A673 (cell line): ENCODE measurements around the gene ZNRD2. TPM values are rescaled to one million over a fixed set of nuclear protein-coding genes. Genes with fewer than 3 reads are reported as not detected.
"Not testable (repeated sequence)": the region's sequence is repeated elsewhere in the genome, so short reads cannot be mapped to it uniquely, and the experiment has no call there.

ENCODE experiments used
- Bru-seq: library from RNA; stranded (reverse); fragments of 400-500 nt; gene quantifications from one replicate; lab custom pipeline; 2021; lab: Mats Ljungman, UMichigan
- BruChase-seq, 2 experiments: library from RNA; stranded (reverse); fragments of 400-500 nt; gene quantifications; one replicate each; lab custom pipeline; 2021; lab: Mats Ljungman, UMichigan
- BruUV-seq: library from RNA; stranded (reverse); fragments of 400-500 nt; replicated peaks from 2 replicates; lab custom pipeline; 2021; lab: Mats Ljungman, UMichigan
- CTCF ChIA-PET: fragments of 300-600 bp; sonication (Branson Sonifier 250); formaldehyde crosslinking; loops from one replicate; lab custom pipeline; 2022; ENCODE audit warnings: antibody characterized with exemption; lab: Charles Lee
- POLR2A ChIA-PET: fragments of 300-600 bp; sonication (Branson Sonifier 250); formaldehyde crosslinking; loops from one replicate; lab custom pipeline; 2022; ENCODE audit warnings: antibody characterized with exemption; ENCODE audit not compliant: low non-redundant PET; lab: Charles Lee
- DNase-seq: peaks from one replicate; pipeline ENCODE4 v3.0.0-alpha.2; 2015; ENCODE audit warnings: low spot score
- H3K27ac ChIP-seq: fragments of 200-600 bp; sonication (generic); 2 replicates; pipeline ENCODE4 v1.5.1; 2016; ENCODE audit warnings: mixed run types, low read depth, mild to moderate bottlenecking, mixed read lengths, antibody characterized with exemption, low read length; ENCODE audit not compliant: poor library complexity, severe bottlenecking
- H3K27me3 ChIP-seq: fragments of 200-600 bp; sonication (generic); replicated peaks from 2 replicates; pipeline ENCODE4 v1.6.1; 2017; ENCODE audit warnings: mixed run types, low read depth, mild to moderate bottlenecking, mixed read lengths, antibody characterized with exemption, low read length; ENCODE audit not compliant: insufficient read depth, poor library complexity
- H3K36me3 ChIP-seq: fragments of 200-600 bp; sonication (generic); 2 replicates; pipeline ENCODE4 v1.6.1; 2016; ENCODE audit warnings: mixed run types, mild to moderate bottlenecking, mixed read lengths, antibody characterized with exemption, low read length; ENCODE audit not compliant: insufficient read depth, poor library complexity, severe bottlenecking
- H3K4me1 ChIP-seq: fragments of 200-600 bp; sonication (generic); 2 replicates; pipeline ENCODE4 v1.6.1; 2017; ENCODE audit warnings: mixed run types, mild to moderate bottlenecking, mixed read lengths, antibody characterized with exemption, low read length; ENCODE audit not compliant: insufficient read depth, poor library complexity, severe bottlenecking
- H3K4me3 ChIP-seq: fragments of 200-600 bp; sonication (generic); 2 replicates; pipeline ENCODE4 v1.5.1; 2016; ENCODE audit warnings: low read depth, mixed run types, mild to moderate bottlenecking, mixed read lengths, low read length; ENCODE audit not compliant: poor library complexity, severe bottlenecking
- H3K9me3 ChIP-seq: fragments of 200-600 bp; sonication (generic); 2 replicates; pipeline ENCODE4 v1.6.1; 2016; ENCODE audit warnings: mixed run types, low read depth, mild to moderate bottlenecking, mixed read lengths, antibody characterized with exemption, low read length; ENCODE audit not compliant: poor library complexity, severe bottlenecking
- CTCF ChIP-seq: fragments of 300-800, 200-600 bp; sonication (generic); conservative IDR thresholded peaks from 2 replicates; pipeline ENCODE4 v1.5.1; 2017; ENCODE audit warnings: low read depth, mild to moderate bottlenecking, antibody characterized with exemption, low read length, moderate library complexity, mixed read lengths
- EZH2 ChIP-seq: fragments of 200-600 bp; sonication (generic); IDR thresholded peaks from 2 replicates; pipeline ENCODE4 v1.6.1; 2017; ENCODE audit warnings: borderline replicate concordance, low read depth, mild to moderate bottlenecking, mixed read lengths, antibody characterized with exemption, low read length; ENCODE audit not compliant: poor library complexity, severe bottlenecking
- intact Hi-C: fragments of 100-400 bp; cut with micrococcal nuclease; formaldehyde crosslinking; loops from one replicate; pipeline ENCODE4 v1.10.0; 2022; ENCODE audit not compliant: unreplicated experiment
- long read RNA-seq: library from polyadenylated mRNA; stranded (forward); transcript quantifications from one replicate; pipeline ENCODE4 v2.0.0, GENCODE V29; 2022
- total RNA-seq: library from RNA; stranded (reverse); gene quantifications from 2 replicates; pipeline ENCODE4 v1.2.3, GENCODE V29; 2021

ZNRD2 gene
- 95.4 and 98.9 TPM in 2 replicates for total RNA-seq
- percentile 83 among the genes with signal in this experiment for Bru-seq, nascent RNA
- percentile 75 among the genes with signal in this experiment for BruChase-seq, experiment 1, labeled RNA remaining after a 2-hour chase
- BruChase-seq, experiment 2, labeled RNA remaining after a 6-hour chase: percentile 89 among the genes with signal in this experiment
- long read RNA-seq, transcript SSSCA1-206 (3 exons, 879 nt): minor isoform, 20 of 213 reads
- long read RNA-seq, transcript SSSCA1-201 (4 exons, 698 nt): major isoform, 134 of 213 reads
- long read RNA-seq, partial matches to known transcripts: 10 of 213 reads
- long read RNA-seq, other reads (novel, unspliced or antisense): 45 of 213 reads

GRCh38 chr11:65569973-65570918 lies at the start of gene ZNRD2:
Gene ZNRD2 (plus strand): TSS chr11:65570477. CDS start chr11:65570492, 15 bp downstream.
- Histone ChIP-seq H3K4me1 (peaks cover 28% of the 10 kb centered on the region), H3K27ac (peak within 1 kb of the TSS; percentile 92), H3K9me3 (no peaks in the 10 kb centered on the region), H3K36me3 (peaks cover 6% of the 10 kb centered on the region), H3K27me3 (no peaks in the 10 kb centered on the region), H3K4me3 (peak within 1 kb of the TSS; percentile 87)
- ChIA-PET POLR2A (interaction anchor here (1.2 kb wide), 1 partner anchor 9 kb away, joined by 3 read pairs; no protein-coding TSS in a partner anchor), CTCF (interaction anchor here (0.6 to 2.2 kb wide), 5 partner anchors 10 to 1269 kb away, joined by 3 to 12 read pairs (median 3); no protein-coding TSS in a partner anchor)
- BruUV-seq: no TSS peak
- peak; percentile 100 for DNase-seq
- TF ChIP-seq EZH2 (no peak), CTCF (peak; percentile 64)
- intact Hi-C loops: loop anchor here (1.0 to 5.0 kb wide), 3 partner anchors 29 to 188 kb away; partner anchors contain the start of gene SLC25A45

GRCh38 chr11:65521777-65522521 lies 48.3 kb upstream of the ZNRD2 start:
- DNase-seq, BruUV-seq, POLR2A ChIA-PET, CTCF ChIA-PET, H3K36me3 ChIP-seq, intact Hi-C loops, H3K27me3 ChIP-seq, H3K27ac ChIP-seq, H3K9me3 ChIP-seq, H3K4me3 ChIP-seq: not testable (repeated sequence)
- peaks cover 14% of the 10 kb centered on the region for H3K4me1 ChIP-seq

- BruUV-seq, POLR2A ChIA-PET, intact Hi-C loops, H3K27me3 ChIP-seq, H3K36me3 ChIP-seq, CTCF ChIA-PET, H3K4me3 ChIP-seq, H3K27ac ChIP-seq, DNase-seq, H3K9me3 ChIP-seq: not testable (repeated sequence)
- peaks cover 14% of the 10 kb centered on the region for H3K4me1 ChIP-seq
Observed at GRCh38 chr11:65522718-65523630, 47.3 kb upstream of the ZNRD2 start.

- H3K9me3 ChIP-seq, H3K4me3 ChIP-seq, H3K27ac ChIP-seq, intact Hi-C loops, DNase-seq, BruUV-seq, H3K27me3 ChIP-seq, H3K36me3 ChIP-seq: not testable (repeated sequence)
- ChIA-PET POLR2A (interaction anchor here (0.6 kb wide), 1 partner anchor 350 kb away, joined by 5 read pairs; no protein-coding TSS in a partner anchor), CTCF (interaction anchor here (0.5 kb wide), 1 partner anchor 23 kb away, joined by 6 read pairs; no protein-coding TSS in a partner anchor)
- H3K4me1 ChIP-seq: peaks cover 14% of the 10 kb centered on the region
Observed at GRCh38 chr11:65523631-65523968, 46.7 kb upstream of the ZNRD2 start.
